Tibial nerve (tissue), 4 donors: ENCODE measurements around the gene CCDC183. TPM values are rescaled to one million over a fixed set of nuclear protein-coding genes. Genes with fewer than 3 reads are reported as not detected.
"Not testable (repeated sequence)": the region's sequence is repeated elsewhere in the genome, so short reads cannot be mapped to it uniquely, and the experiment has no call there.

ENCODE experiments used
- DNase-seq, 2 donors: peaks; one replicate each; pipeline ENCODE4 v3.0.0-alpha.2; 2019; ENCODE audit warnings: low spot score in 2 of 2
- H3K27ac ChIP-seq, 4 donors: fragments of 200-600 bp; sonication (generic) in 3 of 4; one replicate each; pipeline ENCODE4 v1.5.1; 2017 to 2019; ENCODE audit warnings: mild to moderate bottlenecking in 1 of 4
- H3K27me3 ChIP-seq, 2 donors: fragments of 200-600 bp; sonication (generic) in 1 of 2; one replicate each; pipeline versions ENCODE4 v1.5.1 to v1.6.0; 2017 to 2019
- H3K36me3 ChIP-seq, 3 donors: fragments of 200-600 bp; sonication (generic); one replicate each; pipeline ENCODE4 v1.5.1; 2018 to 2019
- H3K4me1 ChIP-seq, 4 donors: fragments of 200-600 bp; sonication (generic) in 3 of 4; one replicate each; pipeline ENCODE4 v1.5.1; 2017 to 2019
- H3K4me3 ChIP-seq, 4 donors: fragments of 200-600 bp; sonication (generic) in 3 of 4; one replicate each; pipeline ENCODE4 v1.5.1; 2017 to 2019; ENCODE audit warnings: mild to moderate bottlenecking in 1 of 4, moderate library complexity in 1 of 4
- H3K9me3 ChIP-seq, 4 donors: fragments of 200-600 bp; sonication (generic) in 3 of 4; one replicate each; pipeline ENCODE4 v1.5.1; 2017 to 2019
- CTCF ChIP-seq, 5 experiments: fragments of 200-600 bp in 3 of 5; fragments of 450-650 bp in 2 of 5; sonication (generic) in 3 of 5; IDR thresholded peaks; one replicate each; pipeline ENCODE4 v1.5.1; 2016 to 2019; ENCODE audit warnings: antibody characterized with exemption in 5 of 5, mild to moderate bottlenecking in 3 of 5, moderate library complexity in 2 of 5
- EP300 ChIP-seq, 2 donors: sonication (generic); formaldehyde crosslinking; IDR thresholded peaks; one replicate each; pipeline ENCODE4 v1.6.1; 2017; ENCODE audit warnings: antibody characterized with exemption in 2 of 2, mild to moderate bottlenecking in 1 of 2
- POLR2A ChIP-seq, 2 donors: fragments of 450-650 bp; IDR thresholded peaks; one replicate each; pipeline ENCODE4 v1.6.1; 2017; ENCODE audit warnings: antibody characterized with exemption in 2 of 2, mild to moderate bottlenecking in 2 of 2, moderate library complexity in 2 of 2
- WGBS, 2 donors: methylation state at CpG; one replicate each; pipeline ENCODE4 v1.1.5; 2018; 5-methylcytosine and 5-hydroxymethylcytosine counted together
- total RNA-seq, 4 donors: library from RNA; depleted of rRNA; stranded (reverse); fragments of >200 nt; gene quantifications; one replicate each; pipeline ENCODE4 v1.1.0, GENCODE V29; 2016

The CCDC183 gene
- total RNA-seq, 4 donors from 2014 or later: 1.5 to 5.1 (median 4.1) TPM

GRCh38 chr9:136839229-136840139 is 43.3 kb downstream of the CCDC183 start:
- DNase-seq: no peak
- WGBS, 2 donors: 74 to 80% methylated on average over 26 to 33 of the region's 36 CpGs
- H3K9me3 ChIP-seq: no peaks in the 10 kb centered on the region
- H3K4me1 ChIP-seq: peaks cover 0 to 48% (median 38%) of the 10 kb centered on the region in 4 donors
- peaks cover 0 to 15% of the 10 kb centered on the region in 2 donors for H3K27me3 ChIP-seq
- peak overlapping the region in 3 of 4 donors; percentile 50 to 74 (median 59) for H3K27ac ChIP-seq
- no peak for TF ChIP-seq POLR2A (IDR thresholded peaks at IDR 0.05)
- TF ChIP-seq CTCF (IDR thresholded peaks at IDR 0.05): no peak
- TF ChIP-seq EP300 (IDR thresholded peaks at IDR 0.05): no peak
- peaks cover 0 to 65% (median 0%) of the 10 kb centered on the region in 3 donors for H3K36me3 ChIP-seq
- no peak overlapping the region for H3K4me3 ChIP-seq

GRCh38 chr9:136840140-136840876 is 44.2 kb downstream of the CCDC183 start:
- Histone ChIP-seq H3K36me3 (peaks cover 0 to 58% (median 0%) of the 10 kb centered on the region in 3 donors), H3K4me3 (no peak overlapping the region), H3K4me1 (peaks cover 0 to 53% (median 38%) of the 10 kb centered on the region in 4 donors), H3K9me3 (no peaks in the 10 kb centered on the region), H3K27me3 (peaks cover 0 to 19% of the 10 kb centered on the region in 2 donors), H3K27ac (peak overlapping the region in 3 of 4 donors; percentile 50 to 74 (median 59))
- 58 to 63% methylated on average over 19 to 29 of the region's 32 CpGs for WGBS, 2 donors
- DNase-seq: no peak
- TF ChIP-seq EP300 (IDR thresholded peaks at IDR 0.05): peak in 1 of 2 donors; percentile 20
- TF ChIP-seq POLR2A (IDR thresholded peaks at IDR 0.05): no peak

GRCh38 chr9:136840877-136841645 is 44.9 kb downstream of the CCDC183 start:
- whole genome bisulfite sequencing, 2 donors: 47 to 65% methylated on average over 15 to 19 of the region's 28 CpGs
- no peak for TF ChIP-seq CTCF (IDR thresholded peaks at IDR 0.05)
- TF ChIP-seq POLR2A (IDR thresholded peaks at IDR 0.05): no peak
- no peak for TF ChIP-seq EP300 (IDR thresholded peaks at IDR 0.05)
- no peak for DNase-seq
- peaks cover 0 to 50% (median 0%) of the 10 kb centered on the region in 3 donors for H3K36me3 ChIP-seq
- H3K27me3 ChIP-seq: peaks cover 3 to 27% of the 10 kb centered on the region in 2 donors
- no peak overlapping the region for H3K4me3 ChIP-seq
- H3K27ac ChIP-seq: peak overlapping the region; percentile 25 to 74 (median 58)
- no peaks in the 10 kb centered on the region for H3K9me3 ChIP-seq
- peaks cover 0 to 60% (median 38%) of the 10 kb centered on the region in 4 donors for H3K4me1 ChIP-seq

- peaks cover 3 to 32% of the 10 kb centered on the region in 2 donors for H3K27me3 ChIP-seq
- peaks cover 0 to 65% (median 40%) of the 10 kb centered on the region in 4 donors for H3K4me1 ChIP-seq
- whole genome bisulfite sequencing, 2 donors: 23 to 50% methylated on average over 5 to 8 of the region's 16 CpGs
- H3K36me3 ChIP-seq: peaks cover 0 to 43% (median 0%) of the 10 kb centered on the region in 3 donors
- not testable (repeated sequence) for H3K9me3 ChIP-seq, DNase-seq
- peak overlapping the region in 3 of 4 donors; percentile 25 to 74 (median 65) for H3K27ac ChIP-seq
- peak overlapping the region in 3 of 4 donors; percentile 26 to 54 (median 46) for H3K4me3 ChIP-seq
Observed at GRCh38 chr9:136841646-136842379, 45.7 kb downstream of the CCDC183 start.

GRCh38 chr9:136842380-136842948 is 46.3 kb downstream of the CCDC183 start, which contains the start of gene AJM1:
TSS of gene AJM1 (plus strand) at chr9:136842478. CDS start at chr9:136844415, 1,937 bp downstream.
- DNase-seq: peak in 1 of 2 donors; percentile 66

GRCh38 chr9:136843159-136843800 is 47.1 kb downstream of the CCDC183 start:
- Histone ChIP-seq H3K27me3 (peaks cover 3 to 43% of the 10 kb centered on the region in 2 donors), H3K36me3 (peaks cover 0 to 28% (median 0%) of the 10 kb centered on the region in 3 donors), H3K4me3 (peak overlapping the region in 1 of 4 donors; percentile 54), H3K4me1 (peaks cover 0 to 79% (median 47%) of the 10 kb centered on the region in 4 donors)
- not testable (repeated sequence) for H3K27ac ChIP-seq, DNase-seq, H3K9me3 ChIP-seq
- WGBS, 2 donors: 12 to 16% methylated on average over 7 to 14 of the region's 21 CpGs

More at GRCh38 chr9:136842380-136842948, 46.3 kb downstream of the CCDC183 start, which contains the start of gene AJM1:
- Histone ChIP-seq H3K4me1 (peaks cover 0 to 71% (median 43%) of the 10 kb centered on the region in 4 donors), H3K4me3 (peak within 1 kb of the TSS; percentile 22 to 54 (median 36)), H3K27ac (peak within 1 kb of the TSS in 3 of 4 donors; percentile 25 to 74 (median 65)), H3K27me3 (peaks cover 3 to 36% of the 10 kb centered on the region in 2 donors), H3K36me3 (peaks cover 0 to 36% (median 0%) of the 10 kb centered on the region in 3 donors)
- TF ChIP-seq CTCF (IDR thresholded peaks at IDR 0.05) (peak; percentile 85 to 98 (median 91)), EP300 (IDR thresholded peaks at IDR 0.05) (peak in 1 of 2 donors; percentile 32)
- 0% methylated on average over 4 to 14 of the region's 27 CpGs for WGBS, 2 donors
- not testable (repeated sequence) for H3K9me3 ChIP-seq
